DLD1 (cell line): ENCODE data around the gene PFDN2.

Experiments
- in situ Hi-C: cut with HindIII; loops from 2 replicates; pipeline ENCODE4 v1.10.0; 2017; ENCODE audit warnings: low sequenced_read_pairs

PFDN2 gene

DNA sequence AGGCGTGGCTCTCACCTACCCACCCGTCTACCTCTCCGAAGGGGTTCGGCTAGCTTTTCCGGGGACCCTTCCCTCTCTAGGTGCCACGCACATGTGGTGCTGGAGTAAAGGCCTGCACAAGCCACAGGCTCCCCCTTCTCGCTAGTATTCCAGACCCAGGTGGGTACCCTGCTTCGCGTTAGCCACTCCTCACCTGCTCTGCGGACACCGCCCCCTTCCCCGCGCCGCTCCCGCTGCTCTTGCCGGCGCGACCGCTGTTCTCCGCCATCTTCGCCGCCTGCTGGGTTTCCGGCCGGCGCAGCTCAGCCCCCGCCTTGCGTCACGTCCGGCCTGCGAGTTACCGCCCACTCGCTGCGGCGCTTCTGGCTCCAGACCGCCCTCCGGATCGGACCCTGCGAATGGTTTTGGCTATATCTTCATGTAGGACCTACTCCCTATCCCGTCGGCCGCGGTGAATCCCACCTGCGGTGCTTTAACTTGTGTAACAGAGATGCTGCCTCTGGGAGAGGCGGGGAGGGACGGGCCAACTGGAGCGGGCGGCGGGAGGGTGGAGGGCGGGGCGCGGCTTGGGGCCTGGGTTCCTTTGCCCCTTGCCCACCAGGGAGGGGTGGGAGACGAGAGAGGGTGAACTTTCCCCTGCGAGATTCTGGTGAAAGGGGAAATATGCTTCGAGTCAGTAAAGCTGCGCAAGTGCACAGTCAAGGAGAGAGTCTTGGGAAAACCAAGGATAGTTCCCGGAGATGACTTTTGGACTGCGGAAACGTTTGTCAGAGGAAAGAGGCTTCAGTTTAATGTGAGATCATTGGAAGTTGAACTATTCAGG is at the start of gene PFDN2, which contains the start of gene NIT1:
Gene PFDN2 (minus strand): TSS at position 279 of the 823 bp plus-strand sequence. CDS start 11 bp downstream, at position 268.
Gene NIT1 (plus strand): TSS at position 347 of the 823 bp plus-strand sequence. CDS start 72 bp downstream, at position 419.
- in situ Hi-C loops, result no loop called here

DNA sequence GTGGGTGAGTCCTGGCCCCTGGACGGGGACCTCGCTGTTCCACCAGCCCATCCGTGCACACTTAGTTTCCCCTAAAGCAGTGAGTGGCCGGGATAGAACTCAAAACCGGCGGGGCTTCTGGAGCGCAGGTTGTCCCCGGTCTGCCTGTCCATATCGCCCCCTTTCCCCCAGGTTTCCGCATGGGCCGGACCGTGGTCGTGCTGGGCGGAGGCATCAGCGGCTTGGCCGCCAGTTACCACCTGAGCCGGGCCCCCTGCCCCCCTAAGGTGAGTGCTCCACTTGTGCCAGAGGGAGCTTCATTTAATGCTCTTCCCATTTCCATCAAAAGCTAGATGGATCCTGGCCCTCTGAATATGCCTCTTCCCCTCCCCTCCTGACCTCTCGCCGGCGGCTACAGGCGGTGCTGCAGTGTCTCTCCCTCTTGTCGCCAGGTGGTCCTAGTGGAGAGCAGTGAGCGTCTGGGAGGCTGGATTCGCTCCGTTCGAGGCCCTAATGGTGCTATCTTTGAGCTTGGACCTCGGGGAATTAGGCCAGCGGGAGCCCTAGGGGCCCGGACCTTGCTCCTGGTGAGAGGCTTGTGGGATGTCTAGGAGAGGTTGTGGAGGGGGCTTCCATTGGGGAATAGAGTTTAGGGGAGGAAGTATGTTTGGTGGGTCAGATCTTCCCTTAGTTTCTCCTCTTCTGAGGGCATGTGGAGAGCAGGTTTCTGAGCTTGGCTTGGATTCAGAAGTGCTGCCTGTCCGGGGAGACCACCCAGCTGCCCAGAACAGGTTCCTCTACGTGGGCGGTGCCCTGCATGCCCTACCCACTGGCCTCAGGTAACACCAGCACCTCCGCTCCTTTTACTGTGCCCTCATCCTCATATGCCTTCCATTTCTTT is 49.1 kb upstream of the PFDN2 start:
- in situ Hi-C loops, result no loop called here

GRCh38 chr1:161165742-161166668 is 48.2 kb upstream of the PFDN2 start, which contains the start of gene PPOX:
TSS of gene PPOX (plus strand) at chr1:161166426. CDS start at chr1:161166848, 422 bp downstream.
- in situ Hi-C loops, result no loop called here

- in situ Hi-C loops, result no loop called here
These were observed 47.2 kb upstream of the PFDN2 start for GRCh38 chr1:161164901-161165610.

GRCh38 chr1:161163793-161164192 is 46.0 kb upstream of the PFDN2 start:
- in situ Hi-C loops, result no loop called here

- in situ Hi-C loops, result no loop called here
These were observed 45.0 kb upstream of the PFDN2 start for GRCh38 chr1:161162806-161163205.

- in situ Hi-C loops, result no loop called here
These were observed 44.2 kb upstream of the PFDN2 start for GRCh38 chr1:161162052-161162451.

- in situ Hi-C loops, result no loop called here
These were observed 43.8 kb upstream of the PFDN2 start for GRCh38 chr1:161161652-161162051.

DNA sequence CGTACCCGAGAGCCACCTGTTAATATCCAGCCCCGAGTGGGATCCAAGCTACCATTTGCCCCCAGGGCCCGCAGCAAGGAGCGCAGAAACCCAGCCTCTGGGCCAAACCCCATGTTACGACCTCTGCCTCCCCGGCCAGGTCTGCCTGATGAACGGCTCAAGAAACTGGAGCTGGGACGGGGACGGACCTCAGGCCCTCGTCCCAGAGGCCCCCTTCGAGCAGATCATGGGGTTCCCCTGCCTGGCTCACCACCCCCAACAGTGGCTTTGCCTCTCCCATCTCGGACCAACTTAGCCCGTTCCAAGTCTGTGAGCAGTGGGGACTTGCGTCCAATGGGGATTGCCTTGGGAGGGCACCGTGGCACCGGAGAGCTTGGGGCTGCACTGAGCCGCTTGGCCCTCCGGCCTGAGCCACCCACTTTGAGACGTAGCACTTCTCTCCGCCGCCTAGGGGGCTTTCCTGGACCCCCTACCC is 42.9 kb upstream of the PFDN2 start:
- in situ Hi-C loops, result no loop called here

DNA sequence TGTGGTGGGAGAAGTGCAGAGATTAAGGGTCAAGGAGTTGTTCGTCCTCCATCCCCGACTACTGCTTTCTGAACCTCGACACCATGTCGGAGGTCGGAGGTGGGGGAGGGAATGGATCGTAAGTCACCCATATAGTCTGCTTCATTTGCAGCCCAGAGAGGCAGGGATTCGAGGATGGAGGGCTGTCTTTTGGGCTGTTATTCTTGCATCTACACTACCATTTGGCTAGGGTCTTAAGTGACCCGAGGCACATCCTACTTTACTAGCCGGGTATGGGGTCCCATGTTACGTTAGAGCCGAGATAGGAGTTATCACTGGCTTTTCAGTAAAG is 42.0 kb upstream of the PFDN2 start:
- in situ Hi-C loops, result no loop called here

DNA sequence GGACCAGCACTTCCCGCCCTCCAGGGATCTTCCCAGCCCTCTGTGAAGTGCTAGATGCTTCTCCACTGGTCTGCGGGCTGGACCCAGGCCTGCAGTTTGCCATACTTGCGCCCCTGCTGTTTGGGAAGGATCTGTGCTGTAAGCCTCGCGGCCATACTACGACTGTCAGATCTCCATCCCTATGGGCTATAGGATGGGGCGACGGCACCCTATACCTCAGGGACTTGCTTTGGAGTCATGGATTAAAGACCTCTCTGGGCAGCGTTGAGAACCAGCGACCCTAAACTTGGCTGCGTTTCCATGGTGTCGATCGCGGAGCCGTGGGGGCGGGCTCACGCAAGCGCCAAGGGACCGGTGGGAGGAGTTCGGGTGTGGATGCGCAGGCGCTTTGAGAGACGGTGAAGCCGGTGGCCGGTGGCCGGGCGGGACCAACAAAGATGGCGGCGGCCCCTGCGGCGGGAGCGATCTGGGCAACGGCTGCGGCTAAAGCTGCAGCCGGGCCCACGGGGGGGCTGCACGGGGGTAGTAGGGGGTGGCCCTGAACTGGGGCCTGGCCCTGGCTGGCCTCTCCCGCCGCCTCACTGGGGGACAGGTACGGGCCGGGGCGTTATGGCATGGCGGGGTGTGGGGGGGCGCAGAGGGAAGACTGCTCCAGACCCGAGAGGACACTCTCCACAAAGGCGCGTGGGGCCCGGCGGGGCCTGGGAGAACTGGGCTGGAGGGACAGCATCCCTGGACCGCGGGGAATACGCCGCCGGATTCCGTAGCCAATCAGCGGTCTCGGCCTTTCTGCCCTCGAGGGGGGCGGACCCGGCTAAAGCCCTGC is 41.5 kb upstream of the PFDN2 start, which contains the start of gene USP21:
Gene USP21 (plus strand): TSS at position 414 of the 826 bp plus-strand sequence. CDS start 1,141 bp downstream, outside the sequence.
- in situ Hi-C loops, result no loop called here

DNA sequence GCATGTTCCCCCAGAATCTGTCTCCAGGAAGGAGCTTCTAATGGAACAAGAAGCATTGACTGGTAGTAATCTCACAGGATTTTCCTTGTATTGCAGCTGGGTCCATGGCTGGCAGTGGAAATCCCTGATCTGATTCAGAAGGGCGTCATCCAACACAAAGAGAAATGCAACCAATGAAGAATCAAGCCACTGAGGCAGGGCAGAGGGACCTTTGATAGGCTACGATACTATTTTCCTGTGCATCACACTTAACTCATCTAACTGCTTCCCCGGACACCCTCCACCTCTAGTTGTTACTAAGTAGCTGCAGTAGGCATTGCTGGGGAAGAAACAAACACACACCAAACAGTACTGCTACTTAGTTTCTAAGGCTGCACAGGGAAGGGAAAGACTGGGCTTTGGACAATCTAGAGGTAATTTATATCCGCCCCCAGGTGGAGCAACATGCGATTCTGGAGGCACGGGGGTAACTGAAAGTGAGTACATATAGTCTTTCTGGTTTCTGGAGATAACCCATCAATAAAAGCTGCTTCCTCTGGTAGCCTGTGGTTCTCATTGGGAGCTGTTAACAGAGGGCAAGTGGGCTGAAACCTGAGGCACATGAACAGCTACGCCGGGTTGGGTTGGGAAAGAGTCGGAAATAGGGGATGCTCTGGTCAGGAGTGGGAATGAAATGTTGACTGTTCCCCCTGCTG is 40.6 kb upstream of the PFDN2 start:
- in situ Hi-C loops, result no loop called here

- in situ Hi-C loops, result no loop called here
These were observed 40.0 kb upstream of the PFDN2 start for GRCh38 chr1:161157867-161158266.

DNA sequence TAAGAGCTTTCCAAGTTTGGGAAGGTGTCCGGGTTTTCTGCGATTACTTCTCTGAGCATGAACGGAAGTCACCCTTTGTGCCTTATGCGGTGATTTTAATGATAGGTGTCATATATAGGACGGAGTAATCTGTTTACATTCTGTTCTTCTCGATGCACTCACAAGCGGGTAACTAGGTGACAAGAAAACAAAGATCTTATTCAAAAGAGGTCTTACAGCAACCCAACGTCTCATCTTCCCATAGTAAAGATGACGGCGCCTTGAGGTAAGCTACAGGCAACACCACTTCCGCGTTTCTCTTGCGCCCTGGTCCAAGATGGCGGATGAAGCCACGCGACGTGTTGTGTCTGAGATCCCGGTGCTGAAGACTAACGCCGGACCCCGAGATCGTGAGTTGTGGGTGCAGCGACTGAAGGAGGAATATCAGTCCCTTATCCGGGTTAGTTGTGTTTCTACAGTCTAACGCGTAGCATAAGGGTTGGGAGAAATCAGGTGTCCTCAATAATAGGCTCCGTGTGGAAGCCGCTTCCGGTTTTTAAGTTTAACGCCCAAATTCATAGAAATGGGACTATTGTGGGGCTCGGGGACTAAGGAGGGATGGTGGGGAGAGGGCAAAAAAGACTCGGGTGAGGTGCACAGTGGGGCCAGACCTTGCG is 36.0 kb upstream of the PFDN2 start, which contains the start of gene UFC1:
Gene UFC1 (plus strand): TSS at position 297 of the 656 bp plus-strand sequence. CDS start 20 bp downstream, at position 317.
- in situ Hi-C loops, result no loop called here

- in situ Hi-C loops, result no loop called here
These were observed 35.3 kb upstream of the PFDN2 start for GRCh38 chr1:161153176-161153575.

DNA sequence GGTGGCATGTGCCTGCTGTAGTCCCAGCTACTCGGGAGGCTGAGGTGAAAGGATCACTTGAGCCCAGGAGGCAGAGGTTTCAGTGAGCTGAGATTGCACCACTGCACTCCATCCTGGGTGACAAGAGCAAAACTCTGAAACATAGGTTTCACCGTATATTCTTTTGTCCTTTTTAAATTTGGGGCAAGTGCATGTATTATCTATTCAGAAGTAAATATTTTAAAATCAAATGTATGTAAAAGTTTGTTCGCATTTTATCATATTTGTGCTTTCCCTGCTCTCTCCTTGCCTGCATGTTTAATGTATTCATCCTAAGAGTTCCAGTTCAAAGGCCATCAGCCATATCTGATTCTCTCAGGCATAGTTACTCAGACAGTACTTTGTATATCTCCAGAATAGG is 28.0 kb upstream of the PFDN2 start:
- in situ Hi-C loops, result no loop called here

DNA sequence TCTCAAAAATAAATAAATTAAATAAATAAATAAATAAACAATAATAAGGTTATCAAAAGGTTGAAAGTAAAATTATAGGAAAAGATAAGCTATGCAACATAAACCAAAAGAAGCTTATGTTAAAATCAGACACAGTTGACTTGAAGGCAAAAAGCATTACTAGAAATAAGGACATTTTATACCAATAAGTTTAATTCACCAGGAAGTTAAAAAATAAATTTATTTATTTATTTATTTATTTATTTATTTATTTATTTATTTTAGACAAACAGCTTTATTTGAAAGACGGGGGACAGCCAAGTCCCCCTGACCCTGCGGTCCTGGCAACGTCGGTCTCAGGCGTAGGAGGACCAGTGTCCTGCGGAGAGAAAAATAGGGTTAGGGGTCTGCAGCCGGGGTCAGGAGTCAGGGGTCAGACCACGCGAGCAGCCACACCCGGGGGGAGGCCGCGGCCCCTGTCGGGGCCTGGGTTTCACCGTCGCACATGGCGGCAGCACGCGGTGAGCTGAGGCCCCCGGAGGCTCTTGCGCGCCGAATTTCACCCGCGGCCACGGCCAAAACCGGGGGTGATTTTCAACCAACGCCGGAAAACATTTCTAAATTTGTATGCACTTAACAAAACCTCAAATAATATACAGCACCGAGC is 23.0 kb upstream of the PFDN2 start:
- in situ Hi-C loops, result no loop called here
